ENCODE data around the gene PPP2R5C.

- no peak for TF ChIP-seq POLR2A (IDR thresholded peaks at IDR 0.05)
- TF ChIP-seq CTCF (IDR thresholded peaks at IDR 0.05), result no peak
- TF ChIP-seq EP300 (IDR thresholded peaks at IDR 0.05), result no peak
These were observed 145.1 kb downstream of the PPP2R5C start for GRCh38 chr14:101906645-101907044.

All from tibial nerve (tissue), 4 donors.